Measurements from ENCODE around the gene RTN3.

The RTN3 gene

GRCh38 chr11:63782749-63783148, 101.4 kb downstream of the RTN3 start:
- DNase-seq (ENCODE audit: low read depth) = no peak
- H3K4me3 ChIP-seq (ENCODE audit: low read length) = no peak overlapping the region

GRCh38 chr11:63783925-63784592, 102.8 kb downstream of the RTN3 start:
- DNase-seq (ENCODE audit: low read depth) = no peak
- TF ChIP-seq CTCF (IDR thresholded peaks at IDR 0.05; ENCODE audit: insufficient read depth, low read depth, low read length, missing control alignments) = no peak
- no peak overlapping the region for H3K4me3 ChIP-seq (ENCODE audit: low read length)

More at GRCh38 chr11:63782749-63783148, 101.4 kb downstream of the RTN3 start:
- TF ChIP-seq CTCF (IDR thresholded peaks at IDR 0.05; ENCODE audit: insufficient read depth, low read depth, low read length, missing control alignments) = no peak

- DNase-seq (ENCODE audit: low read depth) = no peak
- TF ChIP-seq CTCF (IDR thresholded peaks at IDR 0.05; ENCODE audit: insufficient read depth, low read depth, low read length, missing control alignments) = no peak
- no peak overlapping the region for H3K4me3 ChIP-seq (ENCODE audit: low read length)
These were observed 104.5 kb downstream of the RTN3 start for GRCh38 chr11:63785823-63786222.

- no peak for DNase-seq (ENCODE audit: low read depth)
- no peak for TF ChIP-seq CTCF (IDR thresholded peaks at IDR 0.05; ENCODE audit: insufficient read depth, low read depth, low read length, missing control alignments)
- H3K4me3 ChIP-seq (ENCODE audit: low read length) = no peak overlapping the region
These were observed 110.3 kb downstream of the RTN3 start for GRCh38 chr11:63791495-63792167.

- no peak overlapping the region for H3K4me3 ChIP-seq (ENCODE audit: low read length)
- no peak for TF ChIP-seq CTCF (IDR thresholded peaks at IDR 0.05; ENCODE audit: insufficient read depth, low read depth, low read length, missing control alignments)
- no peak for DNase-seq (ENCODE audit: low read depth)
These were observed 111.9 kb downstream of the RTN3 start for GRCh38 chr11:63793161-63793560.

GRCh38 chr11:63795066-63795465, 113.8 kb downstream of the RTN3 start:
- TF ChIP-seq CTCF (IDR thresholded peaks at IDR 0.05; ENCODE audit: insufficient read depth, low read depth, low read length, missing control alignments) = no peak
- H3K4me3 ChIP-seq (ENCODE audit: low read length) = no peak overlapping the region
- no peak for DNase-seq (ENCODE audit: low read depth)

- H3K4me3 ChIP-seq (ENCODE audit: low read length) = no peak overlapping the region
- TF ChIP-seq CTCF (IDR thresholded peaks at IDR 0.05; ENCODE audit: insufficient read depth, low read depth, low read length, missing control alignments) = no peak
- DNase-seq (ENCODE audit: low read depth) = no peak
These were observed 119.6 kb downstream of the RTN3 start for GRCh38 chr11:63800921-63801320.

Data from epithelial cell of esophagus (primary cell).